HG03135 (cell line): Measurements from ENCODE around the gene TAF4.
"Not testable (repeated sequence)": the region's sequence is repeated elsewhere in the genome, so short reads cannot be mapped to it uniquely, and the experiment has no call there.

Experiments
- ATAC-seq: cut with Tn5 transposase; IDR thresholded peaks from one replicate; pipeline ENCODE4 v1.9.1; 2021; ENCODE audit warnings: mild to moderate bottlenecking, moderate library complexity; ENCODE audit not compliant: unreplicated experiment

Gene TAF4

GRCh38 chr20:62083312-62083711 is 17.6 kb upstream of the TAF4 start:
- no peak for ATAC-seq

GRCh38 chr20:62080249-62080990 is 14.7 kb upstream of the TAF4 start:
- ATAC-seq: no peak

- no peak for ATAC-seq
Observed at GRCh38 chr20:62079166-62079565, 13.5 kb upstream of the TAF4 start.

GRCh38 chr20:62073323-62073722 is 7.6 kb upstream of the TAF4 start:
- ATAC-seq: no peak

- not testable (repeated sequence) for ATAC-seq
Observed at GRCh38 chr20:62071669-62072430, 6.2 kb upstream of the TAF4 start.

- ATAC-seq: no peak
Observed at GRCh38 chr20:62069741-62070216, 4.1 kb upstream of the TAF4 start.

- no peak for ATAC-seq
Observed at GRCh38 chr20:62068997-62069396, 3.3 kb upstream of the TAF4 start.

GRCh38 chr20:62067547-62068260 is 2.0 kb upstream of the TAF4 start:
- no peak for ATAC-seq

GRCh38 chr20:62066983-62067433 is 1.3 kb upstream of the TAF4 start:
- ATAC-seq: no peak

- ATAC-seq: peak; percentile 33
Observed at GRCh38 chr20:62066339-62066982, 780 bp upstream of the TAF4 start.

- ATAC-seq: peak; percentile 23
Observed at GRCh38 chr20:62064770-62065673, 659 bp downstream of the TAF4 start.

- ATAC-seq: no peak
Observed at GRCh38 chr20:62063981-62064769, 1.5 kb downstream of the TAF4 start.

GRCh38 chr20:62063315-62063980 is 2.2 kb downstream of the TAF4 start:
- ATAC-seq: no peak

- ATAC-seq: no peak
Observed at GRCh38 chr20:62062661-62063314, 2.9 kb downstream of the TAF4 start.

GRCh38 chr20:62061851-62062423 is 3.7 kb downstream of the TAF4 start:
- ATAC-seq: no peak

GRCh38 chr20:62060631-62061541 is 4.8 kb downstream of the TAF4 start:
- ATAC-seq: no peak
